RPMI7951 (cell line): ENCODE measurements around the gene CAMK2A. TPM values are rescaled to one million over a fixed set of nuclear protein-coding genes. Genes with fewer than 3 reads are reported as not detected.
"Not testable (repeated sequence)": the region's sequence is repeated elsewhere in the genome, so short reads cannot be mapped to it uniquely, and the experiment has no call there.

Experiments used
- DNase-seq: peaks from one replicate; pipeline ENCODE4 v3.0.0-alpha.2; 2012; ENCODE audit warnings: low read depth
- total RNA-seq: library from RNA; depleted of rRNA; stranded (reverse); fragments of >200 nt; shearing (Covaris generic); gene quantifications from 2 replicates; pipeline ENCODE4 v1.2.3, GENCODE V29; 2014

CAMK2A gene
- total RNA-seq, 1 experiment from 2014 or later: 0.60 TPM

DNA sequence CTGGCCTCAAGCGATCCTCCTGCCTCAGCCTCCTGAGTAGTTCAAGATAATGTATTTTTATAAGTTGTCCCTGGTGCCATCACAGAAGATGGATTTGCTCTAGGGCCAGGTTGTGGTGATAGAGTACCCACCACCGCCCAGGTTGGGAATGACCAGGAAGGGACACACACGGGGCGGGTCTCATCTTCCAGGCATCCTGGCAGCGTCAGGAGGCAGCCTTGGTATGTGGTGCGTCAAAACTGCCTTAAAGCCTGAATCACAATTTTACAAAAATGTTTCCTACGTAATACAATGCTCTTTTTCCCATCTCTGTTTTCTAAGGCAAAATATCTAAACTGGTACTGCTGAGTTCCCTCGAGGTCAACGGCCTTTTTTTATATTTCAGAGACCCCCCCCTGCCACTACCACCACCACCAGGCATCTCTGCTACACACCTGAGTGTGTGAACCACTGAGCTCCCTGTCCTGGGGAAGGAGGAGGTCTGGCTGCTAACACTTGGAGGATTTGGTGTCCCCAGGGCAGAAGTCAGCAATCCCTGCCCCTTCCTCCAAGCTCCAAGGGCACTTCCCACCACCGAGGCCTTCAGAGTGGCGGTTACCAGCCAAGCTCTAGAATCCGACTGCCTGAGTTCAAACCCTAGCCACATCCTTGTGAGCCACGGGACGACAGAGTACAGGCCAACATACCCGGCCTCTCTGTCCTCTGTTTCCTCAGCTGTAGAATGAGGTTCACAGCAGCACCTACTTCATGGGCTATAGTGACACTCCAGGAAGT lies 52.4 kb downstream of the CAMK2A start:
- DNase-seq: no peak

DNA sequence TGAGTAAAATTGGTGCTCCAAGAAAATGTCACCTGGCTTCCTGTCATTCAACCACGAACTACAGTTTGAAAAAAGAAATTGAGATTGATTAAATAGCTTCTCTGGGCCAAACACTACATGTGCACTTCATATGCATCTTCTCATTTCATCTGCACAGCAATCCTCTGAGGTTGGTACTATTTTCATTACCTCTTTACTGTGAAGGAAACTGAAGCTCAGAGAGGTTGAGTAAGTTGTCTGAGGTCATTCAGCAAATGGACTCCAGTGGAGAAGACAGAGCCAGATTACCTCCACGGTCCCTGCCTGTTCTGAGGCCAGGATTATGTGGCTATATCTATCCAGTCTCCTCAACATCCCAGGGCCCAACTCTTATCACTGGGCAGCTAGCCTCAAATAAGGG lies 53.3 kb downstream of the CAMK2A start:
- DNase-seq: no peak

DNA sequence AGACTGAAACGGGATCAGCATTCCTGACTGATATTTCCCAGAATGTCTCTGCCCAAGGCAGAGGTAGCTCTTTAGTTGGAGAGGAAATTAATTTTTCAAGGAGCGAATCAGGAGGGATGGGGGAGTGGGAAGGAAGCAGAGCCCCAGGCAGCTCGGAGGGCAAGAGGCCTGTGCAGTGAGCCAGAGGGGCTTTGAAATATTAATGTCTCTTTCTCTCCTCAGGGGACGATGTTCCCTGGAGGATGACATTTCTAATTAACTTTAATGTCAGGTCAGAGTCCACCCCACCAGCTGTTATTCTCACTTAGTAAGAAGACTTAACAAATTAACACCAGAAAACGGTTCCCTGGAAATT lies 54.1 kb downstream of the CAMK2A start:
- DNase-seq: no peak

- no peak for DNase-seq
These were observed 54.7 kb downstream of the CAMK2A start for GRCh38 chr5:150234576-150235499.

GRCh38 chr5:150233706-150234105 lies 55.9 kb downstream of the CAMK2A start:
- not testable (repeated sequence) for DNase-seq

GRCh38 chr5:150230842-150231241 lies 58.7 kb downstream of the CAMK2A start:
- no peak for DNase-seq

DNA sequence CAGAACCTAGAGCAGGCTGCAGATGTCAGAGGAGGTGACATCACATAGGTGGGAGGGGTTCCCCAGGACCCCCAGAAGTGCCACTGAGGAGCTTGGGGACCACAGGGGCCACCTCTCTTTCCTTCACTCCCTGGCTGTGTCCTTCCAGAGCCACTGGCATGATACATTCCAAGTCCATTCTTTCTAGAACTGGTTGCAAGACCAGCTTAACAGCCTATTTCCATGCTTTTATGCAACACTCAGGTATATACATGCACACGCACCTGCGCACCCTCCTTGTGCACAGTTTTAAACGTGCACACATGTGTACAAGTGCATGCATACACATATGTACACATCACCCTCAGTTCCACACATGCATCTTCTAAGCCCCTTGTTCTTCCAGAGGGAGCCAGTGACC lies 60.0 kb downstream of the CAMK2A start:
- no peak for DNase-seq

GRCh38 chr5:150227606-150228273 lies 61.8 kb downstream of the CAMK2A start:
- peak; percentile 92 for DNase-seq

GRCh38 chr5:150227036-150227435 lies 62.5 kb downstream of the CAMK2A start:
- DNase-seq: peak; percentile 21

- no peak for DNase-seq
These were observed 65.0 kb downstream of the CAMK2A start for GRCh38 chr5:150224483-150225027.

DNA sequence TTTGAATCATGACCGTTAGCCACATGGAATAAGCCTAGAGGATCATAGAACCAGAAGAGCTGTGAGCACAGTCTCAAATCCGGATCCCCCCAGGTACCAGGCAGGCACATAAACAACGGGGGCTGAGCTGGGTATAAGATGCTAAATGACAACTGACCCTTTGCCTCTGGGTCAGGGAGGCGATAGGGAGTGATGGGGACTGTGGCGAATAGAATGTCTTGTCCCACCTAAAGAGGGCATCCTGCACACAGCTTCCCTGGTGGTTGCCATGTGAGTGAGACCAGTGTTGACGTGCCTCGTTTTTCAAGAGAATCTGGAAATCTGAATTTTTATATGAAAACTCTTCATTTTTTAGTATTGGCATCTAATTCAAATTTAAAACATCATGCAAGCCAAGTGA lies 66.1 kb downstream of the CAMK2A start:
- no peak for DNase-seq

- DNase-seq: no peak
These were observed 66.7 kb downstream of the CAMK2A start for GRCh38 chr5:150222906-150223305.

GRCh38 chr5:150221471-150221870 lies 68.1 kb downstream of the CAMK2A start:
- DNase-seq: no peak

- DNase-seq: no peak
These were observed 69.7 kb downstream of the CAMK2A start for GRCh38 chr5:150219861-150220260.

GRCh38 chr5:150219142-150219541 lies 70.4 kb downstream of the CAMK2A start:
- no peak for DNase-seq

DNA sequence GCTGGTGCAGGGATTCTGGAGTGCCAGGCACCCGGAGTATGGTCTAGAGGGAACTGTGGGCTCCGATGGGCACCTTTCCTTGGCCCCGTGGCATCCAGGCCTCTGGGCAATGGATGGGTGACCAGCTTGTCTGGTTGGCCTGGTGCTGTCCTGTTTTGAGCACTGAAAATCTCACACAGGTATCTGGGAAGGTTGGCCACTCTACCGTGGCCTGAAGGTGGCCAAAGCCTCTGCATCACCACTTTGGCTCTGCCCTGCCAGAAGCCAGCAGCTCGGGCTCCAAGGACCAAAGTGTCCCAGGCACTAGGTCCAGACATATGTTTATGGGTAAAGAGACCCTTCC lies 70.9 kb downstream of the CAMK2A start:
- no peak for DNase-seq

GRCh38 chr5:150217873-150218692 lies 71.5 kb downstream of the CAMK2A start:
- DNase-seq: peak; percentile 74

DNA sequence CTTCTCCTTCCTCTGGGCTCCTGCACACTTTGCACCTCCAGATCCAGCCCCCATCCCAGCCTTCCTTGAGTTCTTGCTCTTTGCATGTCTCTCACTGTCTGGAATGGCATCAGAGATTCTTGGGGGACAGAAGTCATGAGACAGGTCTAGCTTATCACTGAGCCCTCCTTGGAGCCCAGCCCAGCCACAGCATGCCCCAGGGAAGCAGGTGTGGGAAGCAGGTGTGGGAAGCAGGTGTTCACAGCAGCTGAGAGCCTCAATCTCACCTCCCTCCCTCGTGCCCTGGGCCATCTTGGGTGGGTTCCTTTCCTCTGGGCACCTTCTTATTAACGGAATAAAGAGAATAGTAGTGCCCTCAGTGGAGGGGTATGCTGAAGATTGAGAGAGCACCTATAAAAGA lies 72.5 kb downstream of the CAMK2A start:
- DNase-seq: no peak

DNA sequence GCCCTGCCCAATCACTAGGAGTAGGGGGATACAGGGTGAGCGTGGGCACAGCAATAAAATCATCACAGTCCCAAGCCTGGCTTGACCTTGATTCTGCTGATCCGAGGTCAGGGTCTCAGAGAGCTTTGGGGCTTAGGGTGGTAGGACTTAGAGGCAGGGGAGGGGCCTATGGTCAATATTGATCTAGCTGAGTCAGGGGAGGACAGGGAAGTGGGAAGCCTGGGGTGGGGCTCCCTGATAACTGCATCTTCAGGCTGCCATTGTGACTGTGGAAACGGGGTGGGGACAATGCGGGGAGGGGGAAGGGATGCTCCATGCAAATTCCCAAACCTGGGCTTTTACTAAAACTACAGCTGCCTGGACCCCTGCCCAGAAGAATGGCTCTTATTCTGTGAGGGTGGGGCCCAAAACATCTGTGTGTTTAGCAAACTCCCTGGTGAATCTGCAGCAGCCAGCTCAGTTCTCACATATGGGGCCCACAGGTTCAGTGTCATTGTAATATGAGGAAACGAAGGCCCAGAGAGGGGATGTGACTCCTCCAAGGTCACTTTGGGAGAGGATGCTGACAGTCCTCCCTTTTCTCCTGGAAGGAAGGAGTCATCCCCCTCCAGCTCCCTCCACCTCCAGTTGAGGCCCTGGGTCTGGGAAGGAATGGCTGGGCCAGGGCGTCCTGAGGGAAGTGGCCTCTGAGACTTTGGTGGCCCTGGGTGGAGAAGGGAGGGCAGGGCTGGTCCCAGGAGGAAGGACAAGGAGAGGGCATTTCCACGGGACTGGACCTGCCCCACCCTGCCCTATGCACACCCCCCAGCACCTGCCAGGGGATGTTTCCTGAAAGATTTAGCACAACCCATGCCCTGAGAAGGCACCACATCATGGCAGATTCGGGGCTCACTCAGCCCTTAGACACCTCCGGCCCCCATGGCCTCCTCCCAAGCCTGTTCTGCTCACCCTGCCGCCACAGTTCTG lies 73.3 kb downstream of the CAMK2A start:
- no peak for DNase-seq

DNA sequence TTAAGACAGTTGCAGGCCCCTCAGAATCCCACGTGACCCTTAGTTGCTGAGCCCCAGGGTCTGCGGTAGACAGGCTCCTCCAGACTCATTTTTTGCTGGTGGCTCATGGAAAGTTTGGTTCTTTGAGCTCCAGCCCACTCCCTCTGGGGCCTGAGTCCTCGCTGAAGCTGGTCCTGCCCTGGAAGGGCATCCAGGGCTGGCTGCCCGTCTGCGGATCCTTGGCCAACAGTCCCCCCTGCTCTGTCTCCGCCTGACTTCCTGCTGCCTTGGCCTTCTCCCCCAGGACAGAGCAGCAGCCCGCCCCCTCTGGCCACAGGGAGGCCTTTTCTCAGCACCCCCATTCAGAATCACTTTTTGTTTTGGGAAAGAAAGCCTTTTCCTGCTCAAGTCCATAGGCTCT lies 75.3 kb downstream of the CAMK2A start:
- DNase-seq: peak; percentile 75
